Measurements from ENCODE around the gene FBXO40. TPM values are rescaled to one million over a fixed set of nuclear protein-coding genes. Genes with fewer than 3 reads are reported as not detected.
"Not testable (repeated sequence)": the region's sequence is repeated elsewhere in the genome, so short reads cannot be mapped to it uniquely, and the experiment has no call there.

Gene FBXO40
- total and polyA plus RNA-seq, 4 donors: 0.05 to 0.08 TPM; not detected in 2

DNA sequence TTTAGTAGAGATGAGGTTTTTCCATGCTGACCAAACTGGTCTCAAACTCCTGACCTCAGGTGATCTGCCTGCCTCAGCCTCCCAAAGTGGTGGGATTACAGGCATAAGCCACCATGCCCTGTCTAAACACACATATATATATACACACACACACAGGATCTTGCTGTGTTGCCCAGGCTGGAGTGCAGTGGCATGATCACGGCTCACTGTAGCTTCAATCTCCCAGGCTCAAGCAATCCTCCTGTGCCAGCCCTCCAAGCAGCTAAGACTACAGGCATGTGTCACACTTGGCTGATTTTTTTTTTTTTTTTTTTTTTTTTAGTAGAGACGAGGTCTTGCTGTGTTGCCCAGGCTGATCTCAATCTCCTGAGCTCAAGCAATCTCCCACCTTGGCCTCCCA, 6.7 kb downstream of the FBXO40 start:
- H3K27me3 ChIP-seq (ENCODE audit: control insufficient read depth in 4 of 4, insufficient read depth in 4 of 4, low read length in 3 of 4); H3K4me1 ChIP-seq (ENCODE audit: control insufficient read depth in 4 of 4, insufficient read depth in 4 of 4, low read length in 3 of 4); H3K36me3 ChIP-seq (ENCODE audit: control insufficient read depth in 4 of 4, insufficient read depth in 3 of 4, low read depth in 1 of 4, low read length in 3 of 4); H3K9ac ChIP-seq (ENCODE audit: low read depth in 1 of 2, low read length in 2 of 2); H3K4me3 ChIP-seq (ENCODE audit: low read depth in 1 of 3, low read length in 3 of 3); DNase-seq (ENCODE audit: low spot score); H3K9me3 ChIP-seq (ENCODE audit: control insufficient read depth in 4 of 4, low read length in 3 of 4); H3K27ac ChIP-seq (ENCODE audit: low read depth in 1 of 2, low read length in 2 of 2): not testable (repeated sequence)
- over 99% methylated on average over 2 of the region's 2 CpGs for WGBS

DNA sequence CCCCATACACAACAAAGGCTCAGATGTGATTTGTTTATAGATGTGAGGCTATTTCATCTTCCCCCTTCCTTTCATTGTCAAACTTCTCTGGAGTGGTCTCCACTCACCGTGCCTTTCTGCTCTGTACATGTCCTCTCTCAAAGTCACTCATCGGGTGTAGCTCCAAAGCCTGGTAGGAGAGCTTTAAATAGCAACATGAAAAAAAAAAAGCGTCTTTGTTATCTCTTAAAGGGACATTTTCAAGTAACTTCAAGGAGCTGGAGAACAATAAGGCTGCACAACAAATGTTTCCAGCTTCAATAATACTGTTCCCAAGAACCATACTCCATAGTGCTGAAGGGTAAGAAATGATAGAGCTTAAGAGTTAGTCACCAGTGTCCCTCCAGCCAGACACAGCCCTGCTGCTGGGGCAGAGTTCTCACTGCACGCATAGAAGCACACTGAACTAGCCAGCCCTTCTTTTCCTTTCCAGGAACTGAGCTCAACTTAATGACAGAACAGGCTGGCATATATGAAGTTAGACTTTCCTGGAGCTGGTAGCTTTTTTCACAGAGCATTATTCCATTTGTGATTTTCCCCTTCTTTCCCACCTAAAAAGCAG, 8.1 kb downstream of the FBXO40 start:
- Histone ChIP-seq H3K9ac (ENCODE audit: low read depth in 1 of 2, low read length in 2 of 2) (no peak overlapping the region), H3K4me1 (ENCODE audit: control insufficient read depth in 4 of 4, insufficient read depth in 4 of 4, low read length in 3 of 4) (no peaks in the 10 kb centered on the region), H3K36me3 (ENCODE audit: control insufficient read depth in 4 of 4, insufficient read depth in 3 of 4, low read depth in 1 of 4, low read length in 3 of 4) (no peaks in the 10 kb centered on the region), H3K4me3 (ENCODE audit: low read depth in 1 of 3, low read length in 3 of 3) (no peak overlapping the region), H3K27ac (ENCODE audit: low read depth in 1 of 2, low read length in 2 of 2) (no peak overlapping the region), H3K27me3 (ENCODE audit: control insufficient read depth in 4 of 4, insufficient read depth in 4 of 4, low read length in 3 of 4) (no peaks in the 10 kb centered on the region), H3K9me3 (ENCODE audit: control insufficient read depth in 4 of 4, low read length in 3 of 4) (no peaks in the 10 kb centered on the region)
- DNase-seq (ENCODE audit: low spot score): no peak
- 43% methylated on average over 4 of the region's 4 CpGs for WGBS
- no peak for TF ChIP-seq RXRA (IDR thresholded peaks at IDR 0.05)
- TF ChIP-seq YY1 (IDR thresholded peaks at IDR 0.05): no peak
- TF ChIP-seq RAD21 (IDR thresholded peaks at IDR 0.05): no peak
- TF ChIP-seq, protein P1, sequence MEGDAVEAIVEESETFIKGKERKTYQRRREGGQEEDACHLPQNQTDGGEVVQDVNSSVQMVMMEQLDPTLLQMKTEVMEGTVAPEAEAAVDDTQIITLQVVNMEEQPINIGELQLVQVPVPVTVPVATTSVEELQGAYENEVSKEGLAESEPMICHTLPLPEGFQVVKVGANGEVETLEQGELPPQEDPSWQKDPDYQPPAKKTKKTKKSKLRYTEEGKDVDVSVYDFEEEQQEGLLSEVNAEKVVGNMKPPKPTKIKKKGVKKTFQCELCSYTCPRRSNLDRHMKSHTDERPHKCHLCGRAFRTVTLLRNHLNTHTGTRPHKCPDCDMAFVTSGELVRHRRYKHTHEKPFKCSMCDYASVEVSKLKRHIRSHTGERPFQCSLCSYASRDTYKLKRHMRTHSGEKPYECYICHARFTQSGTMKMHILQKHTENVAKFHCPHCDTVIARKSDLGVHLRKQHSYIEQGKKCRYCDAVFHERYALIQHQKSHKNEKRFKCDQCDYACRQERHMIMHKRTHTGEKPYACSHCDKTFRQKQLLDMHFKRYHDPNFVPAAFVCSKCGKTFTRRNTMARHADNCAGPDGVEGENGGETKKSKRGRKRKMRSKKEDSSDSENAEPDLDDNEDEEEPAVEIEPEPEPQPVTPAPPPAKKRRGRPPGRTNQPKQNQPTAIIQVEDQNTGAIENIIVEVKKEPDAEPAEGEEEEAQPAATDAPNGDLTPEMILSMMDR (IDR thresholded peaks at IDR 0.05; ENCODE audit: low read depth, low read length, missing input control): no peak
- TF ChIP-seq, protein P2, sequence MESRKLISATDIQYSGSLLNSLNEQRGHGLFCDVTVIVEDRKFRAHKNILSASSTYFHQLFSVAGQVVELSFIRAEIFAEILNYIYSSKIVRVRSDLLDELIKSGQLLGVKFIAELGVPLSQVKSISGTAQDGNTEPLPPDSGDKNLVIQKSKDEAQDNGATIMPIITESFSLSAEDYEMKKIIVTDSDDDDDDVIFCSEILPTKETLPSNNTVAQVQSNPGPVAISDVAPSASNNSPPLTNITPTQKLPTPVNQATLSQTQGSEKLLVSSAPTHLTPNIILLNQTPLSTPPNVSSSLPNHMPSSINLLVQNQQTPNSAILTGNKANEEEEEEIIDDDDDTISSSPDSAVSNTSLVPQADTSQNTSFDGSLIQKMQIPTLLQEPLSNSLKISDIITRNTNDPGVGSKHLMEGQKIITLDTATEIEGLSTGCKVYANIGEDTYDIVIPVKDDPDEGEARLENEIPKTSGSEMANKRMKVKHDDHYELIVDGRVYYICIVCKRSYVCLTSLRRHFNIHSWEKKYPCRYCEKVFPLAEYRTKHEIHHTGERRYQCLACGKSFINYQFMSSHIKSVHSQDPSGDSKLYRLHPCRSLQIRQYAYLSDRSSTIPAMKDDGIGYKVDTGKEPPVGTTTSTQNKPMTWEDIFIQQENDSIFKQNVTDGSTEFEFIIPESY (IDR thresholded peaks at IDR 0.05): no peak
- TF ChIP-seq, protein P3, sequence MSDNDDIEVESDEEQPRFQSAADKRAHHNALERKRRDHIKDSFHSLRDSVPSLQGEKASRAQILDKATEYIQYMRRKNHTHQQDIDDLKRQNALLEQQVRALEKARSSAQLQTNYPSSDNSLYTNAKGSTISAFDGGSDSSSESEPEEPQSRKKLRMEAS (IDR thresholded peaks at IDR 0.05): no peak
- TF ChIP-seq FOXA2 (IDR thresholded peaks at IDR 0.05): no peak
- TF ChIP-seq NR2F2 (IDR thresholded peaks at IDR 0.05): no peak
- TF ChIP-seq, protein P4, sequence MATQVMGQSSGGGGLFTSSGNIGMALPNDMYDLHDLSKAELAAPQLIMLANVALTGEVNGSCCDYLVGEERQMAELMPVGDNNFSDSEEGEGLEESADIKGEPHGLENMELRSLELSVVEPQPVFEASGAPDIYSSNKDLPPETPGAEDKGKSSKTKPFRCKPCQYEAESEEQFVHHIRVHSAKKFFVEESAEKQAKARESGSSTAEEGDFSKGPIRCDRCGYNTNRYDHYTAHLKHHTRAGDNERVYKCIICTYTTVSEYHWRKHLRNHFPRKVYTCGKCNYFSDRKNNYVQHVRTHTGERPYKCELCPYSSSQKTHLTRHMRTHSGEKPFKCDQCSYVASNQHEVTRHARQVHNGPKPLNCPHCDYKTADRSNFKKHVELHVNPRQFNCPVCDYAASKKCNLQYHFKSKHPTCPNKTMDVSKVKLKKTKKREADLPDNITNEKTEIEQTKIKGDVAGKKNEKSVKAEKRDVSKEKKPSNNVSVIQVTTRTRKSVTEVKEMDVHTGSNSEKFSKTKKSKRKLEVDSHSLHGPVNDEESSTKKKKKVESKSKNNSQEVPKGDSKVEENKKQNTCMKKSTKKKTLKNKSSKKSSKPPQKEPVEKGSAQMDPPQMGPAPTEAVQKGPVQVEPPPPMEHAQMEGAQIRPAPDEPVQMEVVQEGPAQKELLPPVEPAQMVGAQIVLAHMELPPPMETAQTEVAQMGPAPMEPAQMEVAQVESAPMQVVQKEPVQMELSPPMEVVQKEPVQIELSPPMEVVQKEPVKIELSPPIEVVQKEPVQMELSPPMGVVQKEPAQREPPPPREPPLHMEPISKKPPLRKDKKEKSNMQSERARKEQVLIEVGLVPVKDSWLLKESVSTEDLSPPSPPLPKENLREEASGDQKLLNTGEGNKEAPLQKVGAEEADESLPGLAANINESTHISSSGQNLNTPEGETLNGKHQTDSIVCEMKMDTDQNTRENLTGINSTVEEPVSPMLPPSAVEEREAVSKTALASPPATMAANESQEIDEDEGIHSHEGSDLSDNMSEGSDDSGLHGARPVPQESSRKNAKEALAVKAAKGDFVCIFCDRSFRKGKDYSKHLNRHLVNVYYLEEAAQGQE (IDR thresholded peaks at IDR 0.05): no peak
- TF ChIP-seq HNF4A (conservative IDR thresholded peaks at IDR 0.05): no peak
- TF ChIP-seq, protein P5, sequence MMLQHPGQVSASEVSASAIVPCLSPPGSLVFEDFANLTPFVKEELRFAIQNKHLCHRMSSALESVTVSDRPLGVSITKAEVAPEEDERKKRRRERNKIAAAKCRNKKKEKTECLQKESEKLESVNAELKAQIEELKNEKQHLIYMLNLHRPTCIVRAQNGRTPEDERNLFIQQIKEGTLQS (IDR thresholded peaks at IDR 0.05): no peak
